OCI-LY3 (cell line): ENCODE results near the gene NEMF.
A peak's percentile ranks its signal among the peaks of the same experiment; 100 is the strongest.

Source experiments
- H2AFZ ChIP-seq: fragments of 200-600, 300-600 bp; shearing (Covaris generic); 2 replicates; pipeline ENCODE4 v1.6.0; 2014; ENCODE audit warnings: antibody characterized with exemption, low read depth, low read length
- H3K27ac ChIP-seq: fragments of 200-600, 300-600 bp; sonication (generic); 2 replicates; pipeline ENCODE4 v1.5.1; 2014; ENCODE audit warnings: mild to moderate bottlenecking, low read length, moderate library complexity, mixed read lengths
- H3K27me3 ChIP-seq: fragments of 200-600, 300-600 bp; sonication (generic); 2 replicates; pipeline ENCODE4 v1.6.1; 2014; ENCODE audit warnings: low read depth, low read length, mixed read lengths
- H3K36me3 ChIP-seq: fragments of 200-600, 300-600 bp; sonication (generic); replicated peaks from 2 replicates; pipeline ENCODE3; 2014; ENCODE audit warnings: low read depth, low read length, mixed read lengths
- H3K4me1 ChIP-seq: fragments of 300-600, 200-600 bp; sonication (generic); 2 replicates; pipeline ENCODE4 v1.6.1; 2014; ENCODE audit warnings: low read length, mixed read lengths
- H3K4me2 ChIP-seq: fragments of 200-600, 300-600 bp; sonication (generic); 2 replicates; pipeline ENCODE4 v1.6.1; 2014; ENCODE audit warnings: low read length, mixed read lengths
- H3K4me3 ChIP-seq: fragments of 300-600, 200-600 bp; sonication (generic); 2 replicates; pipeline ENCODE4 v1.5.1; 2014; ENCODE audit warnings: antibody characterized with exemption, mild to moderate bottlenecking, low read length, moderate library complexity
- H3K79me2 ChIP-seq: fragments of 300-600, 200-600 bp; shearing (Covaris generic); 2 replicates; pipeline ENCODE4 v1.6.1; 2014; ENCODE audit warnings: mild to moderate bottlenecking, low read length, mixed read lengths
- H3K9ac ChIP-seq: fragments of 300-600, 200-600 bp; shearing (Covaris generic); 2 replicates; pipeline ENCODE4 v1.6.0; 2014; ENCODE audit warnings: mild to moderate bottlenecking, low read length, moderate library complexity
- H3K9me3 ChIP-seq: fragments of 200-600, 300-600 bp; shearing (Covaris generic); 2 replicates; pipeline ENCODE4 v1.6.1; 2014; ENCODE audit warnings: low read length, mixed read lengths; ENCODE audit not compliant: insufficient read depth
- H4K20me1 ChIP-seq: fragments of 200-600, 300-600 bp; sonication (generic); 2 replicates; pipeline ENCODE4 v1.6.1; 2016; ENCODE audit warnings: low read length, mixed read lengths; ENCODE audit not compliant: insufficient read depth
- CTCF ChIP-seq: fragments of 200-600, 300-600 bp; sonication (generic); IDR thresholded peaks from 2 replicates; pipeline ENCODE4 v1.5.1; 2014; ENCODE audit warnings: antibody characterized with exemption, low read length, low read depth
- EZH2phosphoT487 ChIP-seq: fragments of 200-600 bp; shearing (Covaris generic); IDR thresholded peaks from 2 replicates; pipeline ENCODE4 v1.6.1; 2018; ENCODE audit warnings: antibody characterized with exemption, mixed run types, low read depth

NEMF gene

GRCh38 chr14:49893309-49894213 lies 41.0 kb upstream of the NEMF start:
- Histone ChIP-seq H3K9ac (peak overlapping the region; percentile 100), H3K27ac (peak overlapping the region; percentile 96), H3K27me3 (no peaks in the 10 kb centered on the region), H3K4me3 (peak overlapping the region; percentile 98), H3K36me3 (peaks cover 40% of the 10 kb centered on the region), H3K9me3 (no peaks in the 10 kb centered on the region), H4K20me1 (peaks cover 48% of the 10 kb centered on the region), H3K79me2 (peaks cover 66% of the 10 kb centered on the region), H3K4me2 (peak overlapping the region; percentile 90), H2AFZ (no peak overlapping the region), H3K4me1 (peaks cover 32% of the 10 kb centered on the region)
- TF ChIP-seq EZH2phosphoT487 = no peak
- no peak for TF ChIP-seq CTCF

GRCh38 chr14:49892636-49893308 lies 40.2 kb upstream of the NEMF start, which contains the start of gene ARF6:
TSS of gene ARF6 (plus strand) at chr14:49893082. CDS start at chr14:49893737, 655 bp downstream.
- TF ChIP-seq EZH2phosphoT487 (no peak), CTCF (no peak)
- no peak within 1 kb of the TSS for H2AFZ ChIP-seq
- no peaks in the 10 kb centered on the region for H3K27me3 ChIP-seq
- H4K20me1 ChIP-seq = peaks cover 41% of the 10 kb centered on the region
- peak within 1 kb of the TSS; percentile 100 for H3K9ac ChIP-seq
- H3K79me2 ChIP-seq = peaks cover 58% of the 10 kb centered on the region
- peak within 1 kb of the TSS; percentile 96 for H3K27ac ChIP-seq
- H3K4me3 ChIP-seq = peak within 1 kb of the TSS; percentile 98
- H3K36me3 ChIP-seq = peaks cover 32% of the 10 kb centered on the region
- H3K4me2 ChIP-seq = peak within 1 kb of the TSS; percentile 90
- H3K4me1 ChIP-seq = peaks cover 25% of the 10 kb centered on the region
- no peaks in the 10 kb centered on the region for H3K9me3 ChIP-seq

GRCh38 chr14:49892301-49892635 lies 39.7 kb upstream of the NEMF start:
- H3K36me3 ChIP-seq = peaks cover 28% of the 10 kb centered on the region
- H3K9ac ChIP-seq = peak overlapping the region; percentile 100
- peaks cover 36% of the 10 kb centered on the region for H4K20me1 ChIP-seq
- no peaks in the 10 kb centered on the region for H3K27me3 ChIP-seq
- no peak overlapping the region for H2AFZ ChIP-seq
- TF ChIP-seq EZH2phosphoT487 = no peak
- no peak for TF ChIP-seq CTCF
- peak overlapping the region; percentile 96 for H3K27ac ChIP-seq
- peak overlapping the region; percentile 98 for H3K4me3 ChIP-seq
- H3K4me1 ChIP-seq = peaks cover 20% of the 10 kb centered on the region
- H3K79me2 ChIP-seq = peaks cover 53% of the 10 kb centered on the region
- peak overlapping the region; percentile 86 for H3K4me2 ChIP-seq
- no peaks in the 10 kb centered on the region for H3K9me3 ChIP-seq

GRCh38 chr14:49888293-49888692 lies 35.7 kb upstream of the NEMF start:
- Histone ChIP-seq H4K20me1 (no peaks in the 10 kb centered on the region), H3K79me2 (peaks cover 13% of the 10 kb centered on the region), H3K4me1 (peaks cover 16% of the 10 kb centered on the region)

More at GRCh38 chr14:49888293-49888692, 35.7 kb upstream of the NEMF start:
- Histone ChIP-seq H3K27ac (no peak overlapping the region), H3K9ac (no peak overlapping the region), H3K4me2 (no peak overlapping the region), H3K4me3 (no peak overlapping the region), H3K9me3 (no peaks in the 10 kb centered on the region), H3K27me3 (no peaks in the 10 kb centered on the region), H2AFZ (no peak overlapping the region), H3K36me3 (no peaks in the 10 kb centered on the region)
- TF ChIP-seq CTCF (no peak), EZH2phosphoT487 (no peak)
